ENCODE data around the gene GPR161. TPM values are rescaled to one million over a fixed set of nuclear protein-coding genes. Genes with fewer than 3 reads are reported as not detected.

The GPR161 gene
- total and polyA plus RNA-seq, 9 of the 15 experiments (the other 6 are each of a cell fraction or from before 2014, with no cell fraction given) = 0.15 to 2.4 (median 0.76) TPM

DNA sequence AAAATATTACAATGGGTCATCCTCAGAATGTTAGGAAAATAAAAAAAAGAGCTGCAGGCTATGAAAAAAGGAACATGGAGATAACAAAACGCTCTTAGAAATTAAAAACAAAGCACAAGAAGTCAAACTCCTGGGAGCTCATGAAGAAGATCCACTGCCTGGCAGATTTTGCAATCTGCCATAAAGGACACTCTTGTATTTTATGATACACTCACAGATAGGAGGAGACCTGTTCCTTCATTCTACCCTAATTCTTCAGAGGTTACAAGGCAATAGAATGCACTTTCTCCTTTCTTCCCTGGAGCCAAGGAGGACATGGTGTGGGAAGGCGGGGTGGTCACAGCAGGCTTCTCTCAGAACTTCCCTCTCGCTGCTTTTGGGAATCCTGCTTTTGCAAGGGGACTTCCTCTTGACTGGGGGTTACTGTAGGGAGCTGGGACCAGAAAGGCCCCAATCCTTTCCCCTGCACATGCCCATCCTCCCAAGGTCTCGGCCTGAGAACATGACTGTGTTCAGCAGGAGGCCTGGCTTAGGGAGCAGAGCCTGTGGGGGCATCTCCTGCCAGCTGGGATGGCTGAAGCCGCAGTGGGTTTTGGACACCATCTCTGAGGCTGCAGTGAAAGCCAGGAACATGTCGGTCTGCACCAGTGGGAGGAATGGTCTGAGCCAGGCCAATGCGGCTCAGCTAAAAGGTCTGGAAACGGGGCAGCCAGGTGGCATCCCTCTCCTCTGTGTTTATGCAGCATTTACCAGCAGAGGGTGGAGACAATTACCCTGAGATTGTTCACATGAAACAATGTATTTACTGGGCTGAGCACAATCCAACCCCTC lies 44.8 kb downstream of the GPR161 start:
- no peak for FAIRE-seq
- in situ Hi-C loops (cut with MboI) (loop anchor here (10.0 kb wide), 1 partner anchor 493 kb away; no protein-coding TSS in a partner anchor), intact Hi-C loops (cut with micrococcal nuclease) (loop anchor here (5.0 to 10.0 kb wide), 4 partner anchors 55 to 343 kb away; partner anchors contain the start of gene SFT2D2)
- no peak overlapping the region for H2AFZ ChIP-seq (ENCODE audit: low read depth, low read length)
- TF ChIP-seq PHB (CRISPR knock-in tag; IDR thresholded peaks at IDR 0.05) = no peak
- no peak for TF ChIP-seq TAF1 (IDR thresholded peaks at IDR 0.05; ENCODE audit: control insufficient read depth, extremely low read depth, insufficient read depth, low read length, severe bottlenecking)
- TF ChIP-seq RHOXF2B (CRISPR knock-in tag; conservative IDR thresholded peaks at IDR 0.05) = no peak
- TF ChIP-seq NUFIP1 (IDR thresholded peaks at IDR 0.05; ENCODE audit: partially characterized antibody) = no peak
- no peak for TF ChIP-seq PTRF (tag; IDR thresholded peaks at IDR 0.05)
- no peak for TF ChIP-seq HEY1 (CRISPR knock-in tag; IDR thresholded peaks at IDR 0.05; ENCODE audit: borderline replicate concordance)
- TF ChIP-seq, protein P1, sequence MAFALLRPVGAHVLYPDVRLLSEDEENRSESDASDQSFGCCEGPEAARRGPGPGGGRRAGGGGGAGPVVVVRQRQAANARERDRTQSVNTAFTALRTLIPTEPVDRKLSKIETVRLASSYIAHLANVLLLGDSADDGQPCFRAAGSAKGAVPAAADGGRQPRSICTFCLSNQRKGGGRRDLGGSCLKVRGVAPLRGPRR (CRISPR knock-in tag; IDR thresholded peaks at IDR 0.05) = no peak
- no peak for TF ChIP-seq HMG20A (CRISPR knock-in tag; conservative IDR thresholded peaks at IDR 0.05)
- TF ChIP-seq ZNF384 (IDR thresholded peaks at IDR 0.05; ENCODE audit: low read depth, low read length) = no peak
- TF ChIP-seq ZNF347 (CRISPR knock-in tag; IDR thresholded peaks at IDR 0.05; ENCODE audit: low read depth) = no peak
- TF ChIP-seq HDAC1 (IDR thresholded peaks at IDR 0.05) = no peak
- TF ChIP-seq, protein P2, sequence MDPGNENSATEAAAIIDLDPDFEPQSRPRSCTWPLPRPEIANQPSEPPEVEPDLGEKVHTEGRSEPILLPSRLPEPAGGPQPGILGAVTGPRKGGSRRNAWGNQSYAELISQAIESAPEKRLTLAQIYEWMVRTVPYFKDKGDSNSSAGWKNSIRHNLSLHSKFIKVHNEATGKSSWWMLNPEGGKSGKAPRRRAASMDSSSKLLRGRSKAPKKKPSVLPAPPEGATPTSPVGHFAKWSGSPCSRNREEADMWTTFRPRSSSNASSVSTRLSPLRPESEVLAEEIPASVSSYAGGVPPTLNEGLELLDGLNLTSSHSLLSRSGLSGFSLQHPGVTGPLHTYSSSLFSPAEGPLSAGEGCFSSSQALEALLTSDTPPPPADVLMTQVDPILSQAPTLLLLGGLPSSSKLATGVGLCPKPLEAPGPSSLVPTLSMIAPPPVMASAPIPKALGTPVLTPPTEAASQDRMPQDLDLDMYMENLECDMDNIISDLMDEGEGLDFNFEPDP (CRISPR knock-in tag; IDR thresholded peaks at IDR 0.05) = no peak
- no peak for TF ChIP-seq GTF2E2 (tag; IDR thresholded peaks at IDR 0.05)
- TF ChIP-seq XRCC5 (IDR thresholded peaks at IDR 0.05; ENCODE audit: low read depth, low read length) = no peak
- TF ChIP-seq LARP7 (IDR thresholded peaks at IDR 0.05) = no peak
- TF ChIP-seq, protein P3, sequence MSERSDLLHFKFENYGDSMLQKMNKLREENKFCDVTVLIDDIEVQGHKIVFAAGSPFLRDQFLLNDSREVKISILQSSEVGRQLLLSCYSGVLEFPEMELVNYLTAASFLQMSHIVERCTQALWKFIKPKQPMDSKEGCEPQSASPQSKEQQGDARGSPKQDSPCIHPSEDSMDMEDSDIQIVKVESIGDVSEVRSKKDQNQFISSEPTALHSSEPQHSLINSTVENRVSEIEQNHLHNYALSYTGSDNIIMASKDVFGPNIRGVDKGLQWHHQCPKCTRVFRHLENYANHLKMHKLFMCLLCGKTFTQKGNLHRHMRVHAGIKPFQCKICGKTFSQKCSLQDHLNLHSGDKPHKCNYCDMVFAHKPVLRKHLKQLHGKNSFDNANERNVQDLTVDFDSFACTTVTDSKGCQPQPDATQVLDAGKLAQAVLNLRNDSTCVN (CRISPR knock-in tag; IDR thresholded peaks at IDR 0.05) = no peak
- no peak for TF ChIP-seq ZFP36 (IDR thresholded peaks at IDR 0.05; ENCODE audit: low read depth, low read length, partially characterized antibody)
- no peak for TF ChIP-seq ZNF507 (tag; conservative IDR thresholded peaks at IDR 0.05)
- no peak for TF ChIP-seq ZNF165 (CRISPR knock-in tag; IDR thresholded peaks at IDR 0.05; ENCODE audit: borderline replicate concordance)
- TF ChIP-seq LCOR (CRISPR knock-in tag; IDR thresholded peaks at IDR 0.05) = no peak
- no peaks in the 10 kb centered on the region for H3K9me1 ChIP-seq (ENCODE audit: control insufficient read depth, insufficient read depth, low read length)
- CTCF ChIA-PET (ENCODE audit: low intra/inter-chr PET ratio) = interaction anchor here (1.3 kb wide), 1 partner anchor 10 kb away, joined by 3 read pairs; no protein-coding TSS in a partner anchor
- peaks cover 0 to 8% of the 10 kb centered on the region in 2 experiments; a peak in 2 of 5 replicates for H3K4me1 ChIP-seq (replicated peaks in 1 of 2; ENCODE audit: control insufficient read depth in 2 of 2, insufficient read depth in 2 of 2, low read length in 2 of 2)
- H3K27me3 ChIP-seq (ENCODE audit: control insufficient read depth in 2 of 2, insufficient read depth in 2 of 2, low read length in 2 of 2) = peaks cover 8 to 31% of the 10 kb centered on the region in 2 experiments; a peak in 4 of 5 replicates
- no peaks in the 10 kb centered on the region for H3K36me3 ChIP-seq (ENCODE audit: control insufficient read depth, insufficient read depth, low read length)
- H3K4me2 ChIP-seq (ENCODE audit: insufficient read depth, low read length) = no peak overlapping the region
- POLR2A ChIA-PET = interaction anchor here (0.8 to 2.3 kb wide), 5 partner anchors 9 to 156 kb away, joined by 4 to 11 read pairs (median 4); no protein-coding TSS in a partner anchor
- DNase-seq (ENCODE audit: extremely low read depth in 1 of 4, low spot score in 3 of 4) = no peak
- 40% methylated on average over 8 of the region's 8 CpGs for WGBS (ENCODE audit: insufficient coverage, low coverage, missing lambda C conversion rate)
- H3K79me2 ChIP-seq (ENCODE audit: control insufficient read depth, insufficient read depth, low read length) = no peaks in the 10 kb centered on the region
- H4K20me1 ChIP-seq (replicated peaks; ENCODE audit: control insufficient read depth, insufficient read depth, low read length) = no peaks in the 10 kb centered on the region
- ATAC-seq = no peak
- no TSS peak for BruUV-seq (replicated peaks)
- no peak overlapping the region for H3K4me3 ChIP-seq
- no peaks in the 10 kb centered on the region for H3K9me3 ChIP-seq (replicated peaks; ENCODE audit: control insufficient read depth, insufficient read depth, low read depth, low read length)
- H3K27ac ChIP-seq (ENCODE audit: extremely low read depth, low read depth, low read length) = no peak overlapping the region
- no peak overlapping the region for H3K9ac ChIP-seq (ENCODE audit: insufficient read depth in 1 of 2, low read depth in 2 of 2, low read length in 2 of 2)

All from K562 (cell line).